ENCODE results near the gene DLG1. TPM values are rescaled to one million over a fixed set of nuclear protein-coding genes. Genes with fewer than 3 reads are reported as not detected.

DLG1 gene
- total and polyA plus RNA-seq, 5 donors: 14.6 to 55.0 (median 53.0) TPM

DNA sequence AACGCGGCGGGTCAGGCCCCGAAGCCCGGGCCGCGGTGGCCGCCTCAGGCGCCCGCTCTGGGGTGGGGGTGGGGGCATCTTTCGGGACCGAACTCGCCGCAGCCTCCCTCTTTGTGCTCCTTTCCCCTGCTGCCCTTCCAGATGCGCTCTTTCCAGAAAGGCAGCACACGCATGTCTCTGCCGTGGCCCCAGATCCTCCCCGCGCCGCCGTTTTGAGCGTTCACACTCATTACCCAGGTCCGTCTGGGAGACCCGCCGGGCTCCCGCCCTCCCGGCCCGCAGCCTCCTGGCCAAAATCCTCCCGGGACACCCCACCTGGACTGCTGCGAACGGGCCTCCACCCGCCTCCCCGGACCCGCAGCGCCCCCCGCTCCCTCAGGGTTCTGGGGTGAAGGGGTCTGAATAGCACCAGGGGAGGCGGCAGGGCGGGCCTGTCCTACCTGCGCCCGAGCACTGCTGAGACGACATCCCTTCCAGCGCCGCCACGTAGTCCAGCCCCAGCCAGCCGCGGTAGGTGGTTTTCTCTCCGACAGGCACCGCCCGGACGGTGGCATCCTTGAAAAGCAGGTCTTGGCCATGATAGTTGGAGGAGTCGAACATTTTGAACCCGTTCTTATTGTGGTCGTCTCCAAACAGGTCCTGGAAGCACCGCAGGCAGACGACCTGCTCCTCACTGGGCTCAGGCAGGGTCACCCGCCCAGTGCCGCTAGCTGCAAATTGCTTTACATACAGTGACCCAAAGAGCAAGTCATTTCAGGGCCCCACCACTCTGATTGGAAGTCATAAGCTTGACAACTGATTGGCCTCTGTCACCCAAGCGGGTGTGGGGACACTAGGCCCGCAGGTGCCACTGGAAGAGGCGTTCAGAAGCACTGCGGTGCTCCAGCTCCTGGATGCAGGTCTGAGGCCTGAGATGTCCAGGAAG, 294.7 kb downstream of the DLG1 start:
- no peaks in the 10 kb centered on the region for H3K4me1 ChIP-seq (ENCODE audit: control insufficient read depth, insufficient read depth, low read length)
- no peaks in the 10 kb centered on the region for H3K27me3 ChIP-seq (ENCODE audit: control insufficient read depth, insufficient read depth)
- ATAC-seq: no peak
- no peaks in the 10 kb centered on the region for H3K9me3 ChIP-seq (ENCODE audit: control insufficient read depth, low read length)
- intact Hi-C loops (cut with DNase I): loop anchor here (5.0 to 10.0 kb wide), 2 partner anchors 181 to 184 kb away; no protein-coding TSS in a partner anchor
- peak overlapping the region; percentile 94 for H3K4me3 ChIP-seq (ENCODE audit: low read length)
- DNase-seq: peak in 2 of 3 donors; percentile 67 to 72
- 25% methylated on average over 61 of the region's 61 CpGs for WGBS
- H3K27ac ChIP-seq (ENCODE audit: low read length): no peak overlapping the region

DNA sequence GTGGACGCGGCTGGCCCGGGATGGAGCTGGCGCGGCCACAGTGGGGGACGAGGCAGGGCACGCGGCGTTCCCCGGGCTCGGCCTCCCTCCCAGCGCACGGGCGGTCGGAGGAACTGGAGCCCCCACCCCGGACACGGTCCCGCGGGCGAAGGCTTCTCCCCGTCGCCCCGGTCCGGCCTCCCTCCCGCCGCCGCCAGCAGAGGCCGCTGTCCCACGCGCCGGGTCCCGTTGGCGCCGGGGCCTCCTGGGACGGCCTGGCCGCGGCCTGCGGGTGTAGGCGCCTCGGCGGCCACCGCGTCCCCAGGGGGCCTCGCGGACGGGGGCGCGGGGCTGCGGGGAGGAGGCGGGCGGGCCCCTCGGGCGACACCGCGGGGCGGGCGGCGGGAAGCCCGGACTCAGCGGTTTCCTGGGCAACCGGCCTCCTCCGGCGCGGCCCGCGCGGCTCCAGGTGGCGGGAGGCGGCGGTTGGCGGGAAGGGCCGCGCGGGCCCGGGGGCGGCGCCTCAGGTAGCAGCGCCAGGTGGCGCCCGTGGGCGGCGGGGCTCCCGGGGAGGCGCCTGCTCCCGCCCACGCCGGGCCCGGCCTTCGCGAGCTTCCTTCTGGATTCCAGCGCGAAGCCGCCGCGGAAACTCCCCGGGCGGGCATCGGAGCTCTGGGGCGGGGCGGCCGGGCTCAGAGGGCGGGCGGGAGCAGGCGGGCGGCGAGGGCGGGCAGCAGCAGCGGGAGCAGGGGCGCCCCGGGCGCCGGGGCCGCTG, 295.5 kb downstream of the DLG1 start:
- peak overlapping the region; percentile 94 for H3K4me3 ChIP-seq (ENCODE audit: low read length)
- DNase-seq (peak; percentile 75 to 92 (median 91)), ATAC-seq (peak; percentile 89)
- no peaks in the 10 kb centered on the region for H3K9me3 ChIP-seq (ENCODE audit: control insufficient read depth, low read length)
- H3K27ac ChIP-seq (ENCODE audit: low read length): peak overlapping the region; percentile 2
- under 1% methylated on average over 112 of the region's 113 CpGs for WGBS
- no peaks in the 10 kb centered on the region for H3K27me3 ChIP-seq (ENCODE audit: control insufficient read depth, insufficient read depth)
- H3K4me1 ChIP-seq (ENCODE audit: control insufficient read depth, insufficient read depth, low read length): no peaks in the 10 kb centered on the region
- intact Hi-C loops (cut with DNase I): loop anchor here (5.0 to 10.0 kb wide), 2 partner anchors 182 to 184 kb away; no protein-coding TSS in a partner anchor

DNA sequence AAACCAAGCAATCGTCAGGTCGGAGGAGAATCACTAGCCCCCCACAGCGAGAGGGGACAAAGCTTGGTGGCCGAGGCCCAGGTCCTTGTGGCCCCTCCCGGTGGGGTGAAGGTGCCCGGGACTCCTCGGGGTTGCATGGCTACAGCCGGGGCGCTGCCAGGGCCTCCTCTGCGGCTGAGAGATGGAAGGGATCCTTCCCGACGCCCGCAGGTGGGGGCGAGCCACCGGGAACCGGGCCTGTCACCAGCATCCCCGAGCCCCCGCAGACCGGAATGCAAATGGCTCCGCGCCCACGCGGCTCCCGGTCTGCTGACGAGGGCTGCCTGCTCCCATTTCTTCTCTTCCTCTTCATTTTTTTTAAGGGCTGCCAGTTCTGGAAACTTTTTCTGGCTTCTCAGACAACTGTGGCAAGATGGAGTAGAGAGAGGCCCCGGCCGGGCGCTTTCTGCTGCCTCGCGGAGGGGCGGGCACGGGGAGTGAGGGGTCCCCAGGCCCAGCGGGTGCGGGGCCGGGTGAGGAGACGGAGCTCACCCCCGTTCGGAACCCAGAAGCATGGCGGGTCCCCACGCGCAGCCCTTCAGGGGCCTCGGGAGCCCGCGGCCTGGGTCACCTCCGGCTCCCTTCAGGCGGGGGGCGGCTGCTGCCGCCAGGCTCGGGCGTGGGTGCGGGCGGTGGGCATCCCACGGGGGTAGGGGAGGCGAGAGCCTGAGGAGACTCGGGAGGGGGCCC, 296.3 kb downstream of the DLG1 start:
- peak overlapping the region; percentile 94 for H3K4me3 ChIP-seq (ENCODE audit: low read length)
- ATAC-seq: peak; percentile 47 to 52
- H3K27ac ChIP-seq (ENCODE audit: low read length): peak overlapping the region; percentile 2
- WGBS: 20% methylated on average over 55 of the region's 55 CpGs
- intact Hi-C loops (cut with DNase I): loop anchor here (5.0 to 10.0 kb wide), 2 partner anchors 183 to 185 kb away; no protein-coding TSS in a partner anchor
- H3K27me3 ChIP-seq (ENCODE audit: control insufficient read depth, insufficient read depth): no peaks in the 10 kb centered on the region
- H3K9me3 ChIP-seq (ENCODE audit: control insufficient read depth, low read length): no peaks in the 10 kb centered on the region
- DNase-seq: peak in 1 of 3 donors; percentile 75
- H3K4me1 ChIP-seq (ENCODE audit: control insufficient read depth, insufficient read depth, low read length): no peaks in the 10 kb centered on the region

DNA sequence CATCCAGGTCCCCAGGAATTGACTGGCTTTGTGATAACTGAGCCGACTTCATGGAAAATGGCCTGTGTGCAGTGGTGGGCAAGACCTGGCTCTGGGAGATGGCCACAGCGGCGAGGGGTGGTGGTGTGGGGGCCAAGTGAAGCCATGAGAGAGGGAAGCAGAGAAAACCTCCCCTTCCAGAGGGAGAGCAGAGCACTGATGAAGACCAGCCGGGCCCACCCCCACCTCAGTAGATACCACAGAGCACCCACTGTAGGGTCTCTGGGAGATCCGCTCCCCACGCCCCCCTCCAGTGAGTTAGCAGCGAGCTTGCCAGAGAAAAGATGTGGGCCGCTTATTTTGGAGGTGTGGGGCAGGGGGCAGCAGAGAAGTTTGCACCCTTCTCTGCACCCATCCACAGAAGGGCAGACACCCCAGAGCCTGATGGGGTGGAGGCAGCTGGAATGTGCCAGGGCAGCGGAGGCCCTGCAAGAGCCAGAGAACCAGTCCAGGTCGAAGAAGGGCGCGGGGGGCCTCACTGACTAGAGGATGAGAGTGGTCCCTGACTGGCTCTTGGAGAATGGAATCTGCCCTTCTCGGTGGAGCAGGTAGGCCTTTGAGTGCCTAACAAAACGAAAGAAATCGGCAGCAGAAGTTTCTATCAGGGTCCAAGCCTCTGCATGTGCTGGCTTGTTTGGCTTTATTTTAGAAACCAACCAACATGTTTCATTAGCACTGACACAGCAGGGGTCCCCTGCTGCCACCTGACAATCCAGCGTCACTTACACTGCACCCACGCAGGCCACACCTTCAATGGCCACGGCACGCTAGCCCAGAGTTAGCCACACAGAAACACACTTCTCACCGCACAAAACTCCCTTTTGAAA, 297.1 kb downstream of the DLG1 start:
- no peak overlapping the region for H3K27ac ChIP-seq (ENCODE audit: low read length)
- no peaks in the 10 kb centered on the region for H3K27me3 ChIP-seq (ENCODE audit: control insufficient read depth, insufficient read depth)
- no peak overlapping the region for H3K4me3 ChIP-seq (ENCODE audit: low read length)
- no peaks in the 10 kb centered on the region for H3K9me3 ChIP-seq (ENCODE audit: control insufficient read depth, low read length)
- DNase-seq (peak in 1 of 3 donors; percentile 36), ATAC-seq (no peak)
- no peaks in the 10 kb centered on the region for H3K4me1 ChIP-seq (ENCODE audit: control insufficient read depth, insufficient read depth, low read length)
- intact Hi-C loops (cut with DNase I): loop anchor here (5.0 to 10.0 kb wide), 2 partner anchors 183 to 186 kb away; no protein-coding TSS in a partner anchor
- 94% methylated on average over 20 of the region's 20 CpGs for WGBS

DNA sequence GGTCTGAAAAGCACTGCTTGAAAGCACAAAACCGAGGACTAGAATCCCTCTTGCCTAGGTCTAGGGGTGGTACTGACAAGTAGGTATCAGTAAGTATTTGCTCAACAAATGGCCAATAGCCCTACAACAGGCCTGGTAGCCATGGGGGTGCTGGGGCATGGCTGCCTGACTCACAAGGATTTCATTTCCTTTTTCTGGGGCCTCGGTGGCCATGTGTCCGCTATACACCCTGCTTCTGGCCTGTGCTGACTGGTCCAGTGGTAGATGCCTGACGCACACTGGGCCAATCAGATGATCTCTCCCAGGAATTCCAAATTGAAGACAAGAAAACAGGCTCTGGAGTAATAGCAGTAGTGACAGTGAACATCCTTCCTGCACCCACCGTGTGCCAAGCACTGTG, 298.2 kb downstream of the DLG1 start:
- WGBS: 84% methylated on average over 5 of the region's 5 CpGs
- intact Hi-C loops (cut with DNase I): loop anchor here (5.0 to 10.0 kb wide), 2 partner anchors 185 to 187 kb away; no protein-coding TSS in a partner anchor

DNA sequence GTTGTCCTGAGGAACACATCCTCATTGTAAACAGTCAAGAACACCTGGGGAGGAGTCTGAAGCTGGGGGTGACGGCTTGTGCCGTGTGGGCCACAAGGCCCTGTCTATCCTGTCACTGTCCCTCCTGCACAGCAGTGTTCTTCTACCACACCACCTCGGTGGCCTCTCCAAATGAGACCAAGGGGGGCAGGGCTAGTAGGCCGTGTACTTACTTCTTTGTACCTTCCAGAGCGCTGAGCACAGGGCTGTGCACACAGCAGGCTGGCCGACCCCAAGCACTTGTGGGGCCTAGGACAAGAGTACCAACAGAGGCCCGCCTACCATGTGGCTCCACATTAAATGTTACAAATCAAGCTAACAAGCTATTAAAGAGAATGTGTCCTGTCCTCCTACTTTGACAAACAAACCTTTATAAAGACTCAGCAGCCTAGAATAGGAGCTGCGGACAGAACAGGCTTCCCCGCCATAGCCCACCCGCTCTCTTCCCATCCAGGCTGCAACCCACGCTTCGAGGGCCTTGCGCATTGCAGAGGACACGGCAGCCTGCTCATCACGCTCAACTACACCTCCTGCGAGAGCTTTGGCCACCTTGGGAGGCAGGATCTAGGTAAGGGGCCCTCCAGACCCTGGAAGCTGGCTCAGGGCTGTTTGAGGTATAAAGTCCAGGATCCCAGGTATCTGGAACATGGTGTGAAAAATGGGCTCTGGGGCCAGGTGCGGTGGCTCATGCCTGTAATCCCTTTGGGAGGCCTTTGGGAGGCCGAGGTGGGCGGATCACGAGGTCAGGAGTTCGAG, 299.2 kb downstream of the DLG1 start:
- ATAC-seq (no peak), DNase-seq (peak in 1 of 3 donors; percentile 17)
- Histone ChIP-seq H3K4me3 (ENCODE audit: low read length) (no peak overlapping the region), H3K4me1 (ENCODE audit: control insufficient read depth, insufficient read depth, low read length) (no peaks in the 10 kb centered on the region), H3K27ac (ENCODE audit: low read length) (no peak overlapping the region), H3K9me3 (ENCODE audit: control insufficient read depth, low read length) (no peaks in the 10 kb centered on the region), H3K27me3 (ENCODE audit: control insufficient read depth, insufficient read depth) (no peaks in the 10 kb centered on the region)
- intact Hi-C loops (cut with DNase I): no loop called here
- WGBS: 87% methylated on average over 21 of the region's 21 CpGs

More for the DNA sequence above, 298.2 kb downstream of the DLG1 start:
- Histone ChIP-seq H3K4me3 (ENCODE audit: low read length) (no peak overlapping the region), H3K9me3 (ENCODE audit: control insufficient read depth, low read length) (no peaks in the 10 kb centered on the region), H3K27ac (ENCODE audit: low read length) (no peak overlapping the region), H3K27me3 (ENCODE audit: control insufficient read depth, insufficient read depth) (no peaks in the 10 kb centered on the region), H3K4me1 (ENCODE audit: control insufficient read depth, insufficient read depth, low read length) (no peaks in the 10 kb centered on the region)
- DNase-seq: peak in 1 of 3 donors; percentile 8
- ATAC-seq: no peak

DNA sequence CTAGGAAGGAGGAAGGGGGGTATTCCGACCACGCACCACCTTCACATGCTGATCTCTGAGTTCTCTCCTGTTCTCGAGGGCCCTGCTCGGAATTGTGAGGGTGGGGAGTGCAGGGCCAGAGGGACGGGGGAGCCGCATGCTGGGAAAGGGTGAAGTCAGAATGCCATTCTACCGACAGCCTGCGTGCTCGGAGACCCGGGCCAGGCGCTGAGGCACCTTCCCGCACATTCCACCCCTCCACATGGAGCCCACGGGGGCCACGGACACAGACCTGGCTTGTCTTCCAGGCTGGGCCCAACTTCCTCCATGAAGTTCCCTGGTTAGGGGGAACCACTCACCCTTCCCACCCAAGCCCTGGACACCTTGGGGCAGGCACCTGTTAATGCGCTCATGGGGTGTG, 301.1 kb downstream of the DLG1 start:
- DNase-seq: no peak

DNA sequence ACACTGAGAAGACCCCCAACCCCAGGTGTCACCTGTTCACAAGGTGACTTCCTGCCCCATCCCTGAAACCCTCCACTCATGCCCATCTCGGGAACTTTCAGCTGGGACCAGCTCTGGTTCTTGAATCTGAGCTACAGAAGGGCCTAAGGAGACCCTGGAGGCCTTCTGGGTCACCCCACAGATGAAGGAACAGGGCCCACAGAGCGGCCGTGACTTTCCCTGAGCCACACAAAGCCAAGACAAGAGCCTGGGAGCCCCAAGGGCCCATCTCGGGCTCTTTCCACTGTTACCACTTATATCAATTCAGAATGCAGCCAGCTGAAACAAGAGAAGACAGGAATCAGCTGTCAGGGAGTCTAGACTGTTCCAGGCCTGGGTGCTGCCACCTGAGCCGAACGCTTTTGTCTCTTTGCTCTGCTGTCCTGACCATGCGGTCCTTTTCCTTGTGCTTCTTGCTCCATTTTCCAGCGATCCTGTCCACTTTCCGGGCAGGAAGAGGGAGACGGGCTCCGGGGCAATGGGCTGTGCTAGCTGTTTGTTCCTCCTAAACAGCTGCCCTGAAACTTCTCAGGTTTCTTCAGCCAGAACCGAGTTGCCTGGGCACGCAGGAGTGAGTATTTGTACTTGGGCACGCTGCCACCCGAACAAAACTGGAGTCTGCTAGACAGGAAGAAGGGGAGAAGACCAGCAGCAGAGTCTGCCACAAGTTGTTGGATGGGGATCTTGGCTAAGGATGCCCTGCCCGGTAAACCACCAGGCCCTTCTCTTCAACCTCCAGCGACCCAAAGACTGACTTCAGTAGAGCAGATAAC, 301.8 kb downstream of the DLG1 start:
- Histone ChIP-seq H3K27me3 (ENCODE audit: control insufficient read depth, insufficient read depth) (no peaks in the 10 kb centered on the region), H3K4me3 (ENCODE audit: low read length) (no peak overlapping the region), H3K27ac (ENCODE audit: low read length) (no peak overlapping the region), H3K9me3 (ENCODE audit: control insufficient read depth, low read length) (no peaks in the 10 kb centered on the region), H3K4me1 (ENCODE audit: control insufficient read depth, insufficient read depth, low read length) (no peaks in the 10 kb centered on the region)
- ATAC-seq (no peak), DNase-seq (no peak)
- 77% methylated on average over 17 of the region's 17 CpGs for WGBS
- intact Hi-C loops (cut with DNase I): no loop called here

More for the DNA sequence above, 301.1 kb downstream of the DLG1 start:
- H3K4me1 ChIP-seq (ENCODE audit: control insufficient read depth, insufficient read depth, low read length): no peaks in the 10 kb centered on the region
- ATAC-seq: no peak
- H3K9me3 ChIP-seq (ENCODE audit: control insufficient read depth, low read length): no peaks in the 10 kb centered on the region
- no peaks in the 10 kb centered on the region for H3K27me3 ChIP-seq (ENCODE audit: control insufficient read depth, insufficient read depth)
- 93% methylated on average over 15 of the region's 15 CpGs for WGBS
- intact Hi-C loops (cut with DNase I): no loop called here
- no peak overlapping the region for H3K27ac ChIP-seq (ENCODE audit: low read length)
- no peak overlapping the region for H3K4me3 ChIP-seq (ENCODE audit: low read length)
